B cell (primary cell): ENCODE data around the gene NRAS.

Experiments used
- CTCF ChIP-seq: fragments of 200-600 bp; IDR thresholded peaks from one replicate; pipeline ENCODE4 v1.8.0; 2022; ENCODE audit warnings: antibody characterized with exemption, mild to moderate bottlenecking
- EZH2 ChIP-seq: IDR thresholded peaks from 2 replicates; pipeline ENCODE4 v1.6.1; 2012; ENCODE audit warnings: borderline replicate concordance, low read depth, mild to moderate bottlenecking, moderate library complexity, low read length; ENCODE audit not compliant: insufficient read depth, poor library complexity, severe bottlenecking

GRCh38 chr1:114702737-114703136 is 13.8 kb downstream of the NRAS start:
- TF ChIP-seq CTCF (no peak), EZH2 (no peak)
